Endodermal cell (in vitro differentiated cells): ENCODE measurements around the gene ORC5. TPM values are rescaled to one million over a fixed set of nuclear protein-coding genes. Genes with fewer than 3 reads are reported as not detected.

Experiments used
- DNase-seq: peaks from one replicate; pipeline ENCODE4 v3.0.0-alpha.2; 2017
- H3K27ac ChIP-seq: 2 replicates; pipeline ENCODE4 v1.5.1; 2013; ENCODE audit warnings: mild to moderate bottlenecking, low read depth, low read length, moderate library complexity
- H3K27me3 ChIP-seq: 2 replicates; pipeline ENCODE4 v1.6.1; 2013; ENCODE audit warnings: mild to moderate bottlenecking, low read length, moderate library complexity; ENCODE audit not compliant: insufficient read depth, control insufficient read depth, poor library complexity, severe bottlenecking
- H3K36me3 ChIP-seq: 2 replicates; pipeline ENCODE4 v1.7.0; 2013; ENCODE audit warnings: mild to moderate bottlenecking, low read length, moderate library complexity; ENCODE audit not compliant: control insufficient read depth, insufficient read depth
- H3K4me1 ChIP-seq: one replicate; pipeline ENCODE4 v1.7.0; 2013; ENCODE audit warnings: low read length; ENCODE audit not compliant: control insufficient read depth, insufficient read depth
- H3K4me3 ChIP-seq: 2 replicates; pipeline ENCODE4 v1.5.1; 2013; ENCODE audit warnings: mild to moderate bottlenecking, low read length, moderate library complexity
- H3K9ac ChIP-seq: 2 replicates; pipeline ENCODE4 v1.6.1; 2013; ENCODE audit warnings: mild to moderate bottlenecking, low read length, moderate library complexity; ENCODE audit not compliant: poor library complexity, severe bottlenecking; ENCODE audit errors: extremely low read depth
- H3K9me3 ChIP-seq: 2 replicates; pipeline ENCODE4 v1.6.1; 2013; ENCODE audit warnings: mild to moderate bottlenecking, low read length, moderate library complexity; ENCODE audit not compliant: control insufficient read depth
- H3K27ac Mint-ChIP-seq: 2 replicates; pipeline ENCODE4 v1.8.0; 2020; ENCODE audit warnings: mixed read lengths
- H3K27me3 Mint-ChIP-seq: 2 replicates; pipeline ENCODE4 v1.8.0; 2021; ENCODE audit warnings: mild to moderate bottlenecking, mixed read lengths; ENCODE audit not compliant: insufficient read depth
- H3K36me3 Mint-ChIP-seq: 2 replicates; pipeline ENCODE4 v1.8.0; 2020; ENCODE audit warnings: low read depth, mixed read lengths
- H3K4me1 Mint-ChIP-seq: 2 replicates; pipeline ENCODE4 v1.8.0; 2020; ENCODE audit warnings: mixed read lengths
- H3K4me3 Mint-ChIP-seq: 2 replicates; pipeline ENCODE4 v1.8.0; 2020; ENCODE audit warnings: mild to moderate bottlenecking, moderate library complexity, mixed read lengths
- H3K9me3 Mint-ChIP-seq: 2 replicates; pipeline ENCODE4 v1.8.0; 2020; ENCODE audit warnings: mild to moderate bottlenecking, mixed read lengths
- WGBS, 2 experiments: methylation state at CpG; one replicate each; pipeline versions ENCODE4 v1.1.5 to v1.1.7; 2013; ENCODE audit warnings: missing lambda C conversion rate in 2 of 2, mixed read lengths in 1 of 2; ENCODE audit not compliant: insufficient coverage in 1 of 2, insufficient read length in 1 of 2; 5-methylcytosine and 5-hydroxymethylcytosine counted together
- total RNA-seq, 2 donors: library from RNA; stranded (reverse); fragmentation: NEBNext Ultra II Directional in 1 of 2; extraction: Animal tissue kit (Norgen Biotek cat#: 25700) in 1 of 2; gene quantifications; 2 replicates in 1 of 2; 3 replicates in 1 of 2; pipeline ENCODE4 v1.2.1, GENCODE V29; 2021
- TF ChIP-seq, protein P1 (sequence below): fragments of 200-600 bp; sonication (generic); conservative IDR thresholded peaks from 2 replicates; pipeline ENCODE4 v1.5.0; 2021; ENCODE audit warnings: antibody characterized with exemption, mild to moderate bottlenecking

The ORC5 gene
- total RNA-seq, 2 donors from 2014 or later = 22.5 to 22.7 TPM

DNA sequence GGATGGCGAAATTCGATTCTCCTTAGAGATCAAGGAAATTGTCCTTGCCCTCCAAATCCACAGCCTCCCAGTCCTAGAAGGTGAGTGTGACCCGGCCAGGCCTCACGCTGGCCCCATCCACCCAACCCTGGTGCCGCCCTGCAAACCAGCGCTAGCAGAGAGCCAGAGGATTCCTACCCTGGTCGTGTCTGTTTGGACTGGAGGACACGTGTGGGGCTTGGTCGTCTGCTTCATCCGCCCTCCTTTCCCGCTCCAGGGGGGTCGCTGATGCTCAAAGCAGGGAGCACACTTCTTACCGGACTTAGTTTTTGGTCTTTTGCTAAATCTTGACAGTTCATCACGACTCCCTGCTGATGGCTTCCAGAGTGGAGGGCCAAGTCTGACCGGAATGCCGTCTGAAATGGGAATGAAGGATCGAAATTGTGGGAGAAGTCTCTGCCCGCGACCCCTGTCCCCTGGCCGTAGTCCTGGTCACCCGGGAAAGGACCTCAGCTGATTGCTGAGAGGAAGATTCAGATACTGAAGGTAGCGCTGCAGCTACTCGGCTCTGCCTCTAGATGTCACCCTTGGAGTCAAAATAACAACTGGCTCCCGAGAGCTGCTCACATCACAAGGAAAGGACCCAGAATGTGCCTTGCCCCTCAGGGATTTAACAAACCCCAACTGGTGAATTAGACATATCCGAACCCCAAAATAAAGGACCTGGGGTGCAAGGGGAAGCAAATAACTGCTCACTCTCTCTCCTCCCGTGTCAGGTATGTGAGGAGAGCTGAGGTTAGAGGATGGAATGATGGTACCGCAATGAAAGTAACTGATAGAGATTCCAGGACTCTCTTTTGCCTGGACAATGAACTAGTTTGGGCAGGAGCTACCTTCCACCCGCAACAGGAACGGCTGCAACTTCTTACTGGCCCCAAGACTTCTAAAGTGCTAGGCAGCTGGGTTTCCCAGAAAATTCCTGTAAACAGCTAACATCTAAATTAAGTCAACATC lies 23.5 kb upstream of the ORC5 start:
- Histone ChIP-seq H3K4me1 (no peaks in the 10 kb centered on the region), H3K27me3 (no peaks in the 10 kb centered on the region), H3K27ac (no peak overlapping the region), H3K9me3 (no peaks in the 10 kb centered on the region), H3K4me3 (no peak overlapping the region), H3K36me3 (no peaks in the 10 kb centered on the region), H3K9ac (no peak overlapping the region)
- Mint-ChIP-seq H3K27ac (no peak overlapping the region), H3K36me3 (no peaks in the 10 kb centered on the region), H3K9me3 (no peaks in the 10 kb centered on the region), H3K4me3 (no peak overlapping the region), H3K27me3 (peaks cover 13% of the 10 kb centered on the region), H3K4me1 (peaks cover 1% of the 10 kb centered on the region)
- TF ChIP-seq, protein P1, sequence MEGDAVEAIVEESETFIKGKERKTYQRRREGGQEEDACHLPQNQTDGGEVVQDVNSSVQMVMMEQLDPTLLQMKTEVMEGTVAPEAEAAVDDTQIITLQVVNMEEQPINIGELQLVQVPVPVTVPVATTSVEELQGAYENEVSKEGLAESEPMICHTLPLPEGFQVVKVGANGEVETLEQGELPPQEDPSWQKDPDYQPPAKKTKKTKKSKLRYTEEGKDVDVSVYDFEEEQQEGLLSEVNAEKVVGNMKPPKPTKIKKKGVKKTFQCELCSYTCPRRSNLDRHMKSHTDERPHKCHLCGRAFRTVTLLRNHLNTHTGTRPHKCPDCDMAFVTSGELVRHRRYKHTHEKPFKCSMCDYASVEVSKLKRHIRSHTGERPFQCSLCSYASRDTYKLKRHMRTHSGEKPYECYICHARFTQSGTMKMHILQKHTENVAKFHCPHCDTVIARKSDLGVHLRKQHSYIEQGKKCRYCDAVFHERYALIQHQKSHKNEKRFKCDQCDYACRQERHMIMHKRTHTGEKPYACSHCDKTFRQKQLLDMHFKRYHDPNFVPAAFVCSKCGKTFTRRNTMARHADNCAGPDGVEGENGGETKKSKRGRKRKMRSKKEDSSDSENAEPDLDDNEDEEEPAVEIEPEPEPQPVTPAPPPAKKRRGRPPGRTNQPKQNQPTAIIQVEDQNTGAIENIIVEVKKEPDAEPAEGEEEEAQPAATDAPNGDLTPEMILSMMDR = peak; percentile 89
- peak; percentile 87 for DNase-seq
- WGBS, 2 experiments = 31 to 43% methylated on average over 14 to 29 of the region's 29 CpGs

DNA sequence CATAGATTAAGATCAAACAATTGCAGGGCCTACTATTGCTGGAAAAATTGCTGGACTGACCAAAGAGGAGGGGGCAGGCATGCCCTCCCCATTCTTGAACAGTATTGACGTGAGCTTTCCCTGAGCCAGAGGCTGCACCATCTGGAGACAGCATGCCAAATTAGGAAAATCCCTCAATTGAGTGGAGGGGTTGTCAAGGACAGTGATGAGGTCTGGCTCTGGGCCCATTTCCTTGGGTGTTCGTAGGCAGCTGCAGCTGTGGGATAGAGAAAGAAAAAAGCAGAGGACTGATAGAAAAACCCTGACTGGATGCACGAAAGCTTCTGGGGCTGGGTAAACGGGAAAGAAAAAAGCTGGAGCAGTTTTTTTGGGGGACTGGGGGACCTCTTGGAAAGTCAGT lies 22.8 kb upstream of the ORC5 start:
- H3K4me3 ChIP-seq = no peak overlapping the region
- Mint-ChIP-seq H3K27me3 (peaks cover 13% of the 10 kb centered on the region), H3K4me1 (peaks cover 1% of the 10 kb centered on the region), H3K36me3 (no peaks in the 10 kb centered on the region), H3K9me3 (no peaks in the 10 kb centered on the region), H3K27ac (no peak overlapping the region), H3K4me3 (no peak overlapping the region)
- no peak overlapping the region for H3K9ac ChIP-seq
- no peaks in the 10 kb centered on the region for H3K27me3 ChIP-seq
- H3K27ac ChIP-seq = no peak overlapping the region
- H3K4me1 ChIP-seq = no peaks in the 10 kb centered on the region
- 80 to 86% methylated on average over 4 of the region's 4 CpGs for WGBS, 2 experiments
- TF ChIP-seq, protein P1 = no peak
- DNase-seq = no peak
- H3K9me3 ChIP-seq = no peaks in the 10 kb centered on the region
- H3K36me3 ChIP-seq = no peaks in the 10 kb centered on the region

DNA sequence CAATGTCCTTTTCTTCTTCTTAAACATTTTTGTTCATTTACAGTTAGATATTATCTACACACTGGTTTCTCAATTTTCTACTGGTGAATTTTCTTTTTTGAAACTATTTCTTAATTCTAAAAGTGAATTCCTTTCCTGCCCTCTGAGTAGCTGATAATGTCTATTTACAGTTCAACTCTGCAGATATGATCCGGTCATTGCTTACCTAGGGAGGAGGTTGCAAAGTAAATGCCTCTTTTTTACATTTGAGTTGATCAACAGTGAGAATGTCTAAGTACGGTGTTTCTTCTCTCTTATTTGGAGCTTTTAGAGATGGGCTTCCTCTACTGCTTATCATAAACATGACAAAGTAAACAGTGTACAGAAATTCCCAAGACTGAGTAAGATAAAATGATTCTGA lies 20.6 kb upstream of the ORC5 start:
- 90 to 92% methylated on average over 2 of the region's 2 CpGs for WGBS, 2 experiments
- H3K4me3 Mint-ChIP-seq = no peak overlapping the region

More for the DNA sequence above, 20.6 kb upstream of the ORC5 start:
- no peaks in the 10 kb centered on the region for H3K27me3 ChIP-seq
- no peaks in the 10 kb centered on the region for H3K4me1 ChIP-seq
- H3K4me3 ChIP-seq = no peak overlapping the region
- Mint-ChIP-seq H3K4me1 (peaks cover 1% of the 10 kb centered on the region), H3K9me3 (no peaks in the 10 kb centered on the region), H3K36me3 (no peaks in the 10 kb centered on the region), H3K27ac (no peak overlapping the region), H3K27me3 (peaks cover 9% of the 10 kb centered on the region)
- TF ChIP-seq, protein P1 = no peak
- no peaks in the 10 kb centered on the region for H3K9me3 ChIP-seq
- no peaks in the 10 kb centered on the region for H3K36me3 ChIP-seq
- DNase-seq = no peak
- no peak overlapping the region for H3K27ac ChIP-seq
- H3K9ac ChIP-seq = no peak overlapping the region
